Measurements from ENCODE around the gene DPP7. TPM values are rescaled to one million over a fixed set of nuclear protein-coding genes. Genes with fewer than 3 reads are reported as not detected.
"Not testable (repeated sequence)": the region's sequence is repeated elsewhere in the genome, so short reads cannot be mapped to it uniquely, and the experiment has no call there.

Gene DPP7
- total RNA-seq, 1 donor from 2014 or later = 133 TPM

GRCh38 chr9:137129456-137130175, 15.1 kb upstream of the DPP7 start:
- peak; percentile 66 for DNase-seq (ENCODE audit: low read depth, low spot score)

GRCh38 chr9:137128862-137129455, 14.4 kb upstream of the DPP7 start:
- no peak for DNase-seq (ENCODE audit: low read depth, low spot score)

GRCh38 chr9:137128158-137128861, 13.8 kb upstream of the DPP7 start:
- DNase-seq (ENCODE audit: low read depth, low spot score) = no peak

GRCh38 chr9:137127301-137128157, 13.0 kb upstream of the DPP7 start:
- no peak for DNase-seq (ENCODE audit: low read depth, low spot score)

GRCh38 chr9:137126786-137127185, 12.3 kb upstream of the DPP7 start:
- no peak for DNase-seq (ENCODE audit: low read depth, low spot score)

GRCh38 chr9:137123952-137124462, 9.5 kb upstream of the DPP7 start:
- DNase-seq (ENCODE audit: low read depth, low spot score) = not testable (repeated sequence)

GRCh38 chr9:137123468-137123837, 8.9 kb upstream of the DPP7 start:
- DNase-seq (ENCODE audit: low read depth, low spot score) = no peak

GRCh38 chr9:137122796-137123467, 8.4 kb upstream of the DPP7 start:
- not testable (repeated sequence) for DNase-seq (ENCODE audit: low read depth, low spot score)

GRCh38 chr9:137121927-137122795, 7.6 kb upstream of the DPP7 start:
- DNase-seq (ENCODE audit: low read depth, low spot score) = not testable (repeated sequence)

GRCh38 chr9:137118092-137118603, 3.6 kb upstream of the DPP7 start:
- DNase-seq (ENCODE audit: low read depth, low spot score) = not testable (repeated sequence)

GRCh38 chr9:137117269-137117731, 2.8 kb upstream of the DPP7 start:
- DNase-seq (ENCODE audit: low read depth, low spot score) = no peak

- no peak for DNase-seq (ENCODE audit: low read depth, low spot score)
Observed at GRCh38 chr9:137116728-137117127, 2.2 kb upstream of the DPP7 start.

- no peak for DNase-seq (ENCODE audit: low read depth, low spot score)
Observed at GRCh38 chr9:137116027-137116507, 1.5 kb upstream of the DPP7 start.

GRCh38 chr9:137115394-137116026, 977 bp upstream of the DPP7 start:
- DNase-seq (ENCODE audit: low read depth, low spot score) = no peak

- no peak for DNase-seq (ENCODE audit: low read depth, low spot score)
Observed at GRCh38 chr9:137114220-137114612, 317 bp downstream of the DPP7 start.

- no peak for DNase-seq (ENCODE audit: low read depth, low spot score)
Observed at GRCh38 chr9:137113385-137114159, 961 bp downstream of the DPP7 start.

GRCh38 chr9:137112564-137113384, 1.8 kb downstream of the DPP7 start:
- no peak for DNase-seq (ENCODE audit: low read depth, low spot score)
